ENCODE data around the gene POLH. TPM values are rescaled to one million over a fixed set of nuclear protein-coding genes. Genes with fewer than 3 reads are reported as not detected.

POLH gene
- total and polyA plus RNA-seq, 9 of the 15 experiments (the other 6 are each of a cell fraction or from before 2014, with no cell fraction given) = 5.8 to 31.6 (median 20.6) TPM

DNA sequence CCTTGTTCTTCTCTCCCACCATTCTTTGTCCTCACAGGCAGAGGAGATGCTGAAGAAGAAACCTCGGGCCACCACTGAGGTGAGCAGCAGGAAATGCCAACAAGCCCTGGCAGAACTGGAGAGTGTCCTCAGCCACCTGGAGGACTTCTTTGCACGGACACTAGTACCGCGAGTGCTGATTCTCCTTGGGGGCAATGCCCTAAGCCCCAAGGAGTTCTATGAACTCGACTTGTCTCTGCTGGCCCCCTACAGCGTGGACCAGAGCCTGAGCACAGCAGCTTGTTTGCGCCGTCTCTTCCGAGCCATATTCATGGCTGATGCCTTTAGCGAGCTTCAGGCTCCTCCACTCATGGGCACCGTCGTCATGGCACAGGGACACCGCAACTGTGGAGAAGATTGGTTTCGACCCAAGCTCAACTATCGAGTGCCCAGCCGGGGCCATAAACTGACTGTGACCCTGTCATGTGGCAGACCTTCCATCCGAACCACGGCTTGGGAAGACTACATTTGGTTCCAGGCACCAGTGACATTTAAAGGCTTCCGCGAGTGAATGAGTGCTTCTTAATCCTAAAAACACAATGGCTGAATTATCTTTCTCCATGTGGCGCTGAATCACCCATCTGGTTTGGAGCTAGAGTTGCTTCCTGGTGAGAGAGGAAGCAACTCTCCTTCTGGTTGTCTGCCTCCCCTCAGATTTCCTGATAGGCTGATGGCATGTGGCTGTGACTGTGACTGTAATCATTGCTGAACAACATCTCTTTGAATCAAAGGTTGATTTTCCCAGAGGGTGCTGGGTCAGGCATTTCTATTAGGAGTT, 64.2 kb downstream of the POLH start (continued):
- TF ChIP-seq PTBP1 (IDR thresholded peaks at IDR 0.05; ENCODE audit: low read depth, low read length) (no peak; the same call in 1 of the 2 replicates), ETV1 (tag; conservative IDR thresholded peaks at IDR 0.05; ENCODE audit: low read depth) (peak; percentile 91), MEIS2 (IDR thresholded peaks at IDR 0.05; ENCODE audit: partially characterized antibody) (peak; percentile 42), CC2D1A (IDR thresholded peaks at IDR 0.05) (peak; percentile 40; the same call in 1 of the 2 replicates), GABPB2 (CRISPR knock-in tag; conservative IDR thresholded peaks at IDR 0.05) (no peak), E2F3 (CRISPR knock-in tag; IDR thresholded peaks at IDR 0.05) (no peak), KDM5B (IDR thresholded peaks at IDR 0.05; ENCODE audit: insufficient replicate concordance, low read depth, low read length) (no peak), RBFOX2 (IDR thresholded peaks at IDR 0.05; ENCODE audit: low read depth, low read length) (peak; percentile 56; the same call in 1 of the 2 replicates), ZNF668 (CRISPR knock-in tag; IDR thresholded peaks at IDR 0.05) (no peak), SLC30A9 (CRISPR knock-in tag; IDR thresholded peaks at IDR 0.05) (no peak), SMARCA5 (IDR thresholded peaks at IDR 0.05) (no peak), ZNF75A (CRISPR knock-in tag; IDR thresholded peaks at IDR 0.05) (no peak), ZNF696 (CRISPR knock-in tag; conservative IDR thresholded peaks at IDR 0.05) (no peak), ZNF24 (IDR thresholded peaks at IDR 0.05) (peak; percentile 54; the same call in 1 of the 2 replicates), CBX8 (IDR thresholded peaks at IDR 0.05; ENCODE audit: borderline replicate concordance, extremely low read depth, low read depth, low read length, poor library complexity, severe bottlenecking) (no peak), BRF1 (IDR thresholded peaks at IDR 0.05; ENCODE audit: borderline replicate concordance, extremely low read depth, insufficient read length) (no peak), NFIC (IDR thresholded peaks at IDR 0.05) (peak; percentile 57), MEF2D (tag; conservative IDR thresholded peaks at IDR 0.05; ENCODE audit: low read depth) (no peak), PHF21A (IDR thresholded peaks at IDR 0.05; ENCODE audit: borderline replicate concordance, low read depth) (no peak)
- TF ChIP-seq, protein P1, sequence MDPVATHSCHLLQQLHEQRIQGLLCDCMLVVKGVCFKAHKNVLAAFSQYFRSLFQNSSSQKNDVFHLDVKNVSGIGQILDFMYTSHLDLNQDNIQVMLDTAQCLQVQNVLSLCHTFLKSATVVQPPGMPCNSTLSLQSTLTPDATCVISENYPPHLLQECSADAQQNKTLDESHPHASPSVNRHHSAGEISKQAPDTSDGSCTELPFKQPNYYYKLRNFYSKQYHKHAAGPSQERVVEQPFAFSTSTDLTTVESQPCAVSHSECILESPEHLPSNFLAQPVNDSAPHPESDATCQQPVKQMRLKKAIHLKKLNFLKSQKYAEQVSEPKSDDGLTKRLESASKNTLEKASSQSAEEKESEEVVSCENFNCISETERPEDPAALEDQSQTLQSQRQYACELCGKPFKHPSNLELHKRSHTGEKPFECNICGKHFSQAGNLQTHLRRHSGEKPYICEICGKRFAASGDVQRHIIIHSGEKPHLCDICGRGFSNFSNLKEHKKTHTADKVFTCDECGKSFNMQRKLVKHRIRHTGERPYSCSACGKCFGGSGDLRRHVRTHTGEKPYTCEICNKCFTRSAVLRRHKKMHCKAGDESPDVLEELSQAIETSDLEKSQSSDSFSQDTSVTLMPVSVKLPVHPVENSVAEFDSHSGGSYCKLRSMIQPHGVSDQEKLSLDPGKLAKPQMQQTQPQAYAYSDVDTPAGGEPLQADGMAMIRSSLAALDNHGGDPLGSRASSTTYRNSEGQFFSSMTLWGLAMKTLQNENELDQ (CRISPR knock-in tag; IDR thresholded peaks at IDR 0.05; ENCODE audit: borderline replicate concordance) = no peak
- TF ChIP-seq, protein P2, sequence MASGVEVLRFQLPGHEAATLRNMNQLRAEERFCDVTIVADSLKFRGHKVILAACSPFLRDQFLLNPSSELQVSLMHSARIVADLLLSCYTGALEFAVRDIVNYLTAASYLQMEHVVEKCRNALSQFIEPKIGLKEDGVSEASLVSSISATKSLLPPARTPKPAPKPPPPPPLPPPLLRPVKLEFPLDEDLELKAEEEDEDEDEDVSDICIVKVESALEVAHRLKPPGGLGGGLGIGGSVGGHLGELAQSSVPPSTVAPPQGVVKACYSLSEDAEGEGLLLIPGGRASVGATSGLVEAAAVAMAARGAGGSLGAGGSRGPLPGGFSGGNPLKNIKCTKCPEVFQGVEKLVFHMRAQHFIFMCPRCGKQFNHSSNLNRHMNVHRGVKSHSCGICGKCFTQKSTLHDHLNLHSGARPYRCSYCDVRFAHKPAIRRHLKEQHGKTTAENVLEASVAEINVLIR (CRISPR knock-in tag; IDR thresholded peaks at IDR 0.05) = 0 out of 2 replicates have a peak, but pooled peaks have one; percentile 27
- TF ChIP-seq, protein P3, sequence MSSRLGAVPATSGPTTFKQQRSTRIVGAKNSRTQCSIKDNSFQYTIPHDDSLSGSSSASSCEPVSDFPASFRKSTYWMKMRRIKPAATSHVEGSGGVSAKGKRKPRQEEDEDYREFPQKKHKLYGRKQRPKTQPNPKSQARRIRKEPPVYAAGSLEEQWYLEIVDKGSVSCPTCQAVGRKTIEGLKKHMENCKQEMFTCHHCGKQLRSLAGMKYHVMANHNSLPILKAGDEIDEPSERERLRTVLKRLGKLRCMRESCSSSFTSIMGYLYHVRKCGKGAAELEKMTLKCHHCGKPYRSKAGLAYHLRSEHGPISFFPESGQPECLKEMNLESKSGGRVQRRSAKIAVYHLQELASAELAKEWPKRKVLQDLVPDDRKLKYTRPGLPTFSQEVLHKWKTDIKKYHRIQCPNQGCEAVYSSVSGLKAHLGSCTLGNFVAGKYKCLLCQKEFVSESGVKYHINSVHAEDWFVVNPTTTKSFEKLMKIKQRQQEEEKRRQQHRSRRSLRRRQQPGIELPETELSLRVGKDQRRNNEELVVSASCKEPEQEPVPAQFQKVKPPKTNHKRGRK (tag; IDR thresholded peaks at IDR 0.05) = no peak
- TF ChIP-seq, protein P4, sequence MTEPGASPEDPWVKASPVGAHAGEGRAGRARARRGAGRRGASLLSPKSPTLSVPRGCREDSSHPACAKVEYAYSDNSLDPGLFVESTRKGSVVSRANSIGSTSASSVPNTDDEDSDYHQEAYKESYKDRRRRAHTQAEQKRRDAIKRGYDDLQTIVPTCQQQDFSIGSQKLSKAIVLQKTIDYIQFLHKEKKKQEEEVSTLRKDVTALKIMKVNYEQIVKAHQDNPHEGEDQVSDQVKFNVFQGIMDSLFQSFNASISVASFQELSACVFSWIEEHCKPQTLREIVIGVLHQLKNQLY (CRISPR knock-in tag; conservative IDR thresholded peaks at IDR 0.05) = no peak
